Erythroblast (primary cell): ENCODE results near the gene DUSP19.

Source experiments
- GATA1 ChIP-seq: IDR thresholded peaks from 2 replicates; pipeline ENCODE4 v1.6.1; 2011; ENCODE audit warnings: low read depth, mild to moderate bottlenecking, control low read depth, low read length, moderate library complexity
- POLR2A ChIP-seq: IDR thresholded peaks from 2 replicates; pipeline ENCODE4 v1.6.1; 2011; ENCODE audit warnings: mild to moderate bottlenecking, low read length

DNA sequence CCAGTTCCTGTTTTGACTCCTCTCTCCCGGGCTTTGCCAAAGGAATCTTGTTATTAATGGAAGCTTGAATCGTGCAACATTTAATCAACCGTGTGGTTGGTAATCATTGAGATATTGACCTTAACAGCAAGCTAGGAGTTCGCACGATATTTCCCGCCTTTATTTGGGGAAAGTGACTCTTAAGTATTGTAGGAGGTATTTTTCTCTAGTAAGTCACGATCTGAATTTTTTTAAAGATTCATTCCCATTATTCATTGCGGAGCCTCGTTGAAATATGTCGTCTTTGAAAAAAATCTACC lies 46.4 kb downstream of the DUSP19 start:
- no peak for TF ChIP-seq POLR2A
- no peak for TF ChIP-seq GATA1
